Measurements from ENCODE around the gene PCCB. TPM values are rescaled to one million over a fixed set of nuclear protein-coding genes. Genes with fewer than 3 reads are reported as not detected.
"Not testable (repeated sequence)": the region's sequence is repeated elsewhere in the genome, so short reads cannot be mapped to it uniquely, and the experiment has no call there.

Gene PCCB
- total RNA-seq, 1 donor from 2014 or later: 23.9 TPM

DNA sequence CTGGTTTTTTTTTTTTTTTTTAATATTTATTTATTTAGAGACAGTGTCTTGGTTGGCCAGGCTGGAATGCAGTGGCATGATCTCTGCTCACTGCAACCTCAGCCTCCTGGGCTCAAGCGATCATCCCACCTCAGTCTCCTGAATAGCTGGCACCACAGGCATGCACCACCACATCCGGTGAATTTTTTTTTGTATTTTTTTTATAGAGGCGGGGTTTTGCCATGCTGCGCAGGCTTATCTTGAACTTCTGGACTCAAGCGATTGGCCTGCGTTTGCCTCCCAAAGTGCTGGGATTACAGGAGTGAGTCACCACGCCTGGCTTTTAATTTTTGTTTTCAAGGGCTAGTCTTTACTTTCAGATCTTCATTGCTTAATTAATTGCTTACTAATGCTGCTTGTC, 13.1 kb downstream of the PCCB start:
- no peak for DNase-seq

DNA sequence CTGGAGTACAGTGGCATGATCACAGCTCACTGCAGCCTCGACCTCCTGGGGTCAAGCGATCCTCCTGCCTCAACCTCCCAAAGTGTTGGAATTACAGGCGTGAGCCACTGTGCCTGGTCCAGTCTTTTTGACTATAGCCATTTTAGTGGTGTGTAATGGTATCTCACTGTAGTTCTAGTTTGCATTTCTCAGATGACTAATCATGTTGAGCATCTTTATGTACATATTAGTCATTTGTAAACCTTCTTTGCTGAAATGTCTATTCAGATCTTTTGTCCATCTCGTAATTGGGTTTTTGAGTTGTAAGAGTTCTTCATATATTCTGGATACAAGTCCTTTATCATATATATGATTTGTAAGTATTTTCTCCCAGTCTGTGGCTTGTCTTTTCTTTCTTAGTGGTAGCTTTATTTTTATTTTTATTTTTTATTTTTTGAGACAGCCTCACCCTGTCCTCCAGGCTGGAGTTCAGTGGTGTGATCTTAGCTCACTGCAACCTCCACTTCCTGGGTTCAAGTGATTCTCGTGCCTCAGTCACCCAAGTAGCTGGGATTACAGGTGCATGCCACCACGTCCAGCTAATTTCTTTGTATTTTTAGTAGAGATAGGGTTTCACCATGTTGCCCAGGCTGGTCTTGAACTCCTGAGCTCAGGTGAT, 16.5 kb downstream of the PCCB start:
- DNase-seq: not testable (repeated sequence)

DNA sequence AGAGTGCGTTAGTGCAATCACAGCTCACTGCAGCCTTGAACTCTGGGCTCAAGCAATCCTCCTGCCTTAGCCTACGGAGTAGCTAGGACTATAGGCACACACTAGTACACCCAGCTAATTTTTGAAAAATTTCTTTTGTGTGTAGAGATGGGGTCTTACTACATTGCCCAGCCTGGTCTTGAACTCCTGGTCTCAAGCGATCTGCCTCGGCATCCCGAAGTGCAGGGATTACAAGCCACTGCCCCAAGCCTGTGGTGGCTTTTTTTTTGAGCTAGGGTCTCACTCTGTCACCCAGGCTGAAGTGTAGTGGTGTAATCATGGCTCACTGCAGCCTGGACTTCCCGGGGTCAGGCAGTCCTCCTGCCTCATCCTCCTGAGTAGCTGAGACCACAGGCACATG, 17.1 kb downstream of the PCCB start:
- no peak for DNase-seq

DNA sequence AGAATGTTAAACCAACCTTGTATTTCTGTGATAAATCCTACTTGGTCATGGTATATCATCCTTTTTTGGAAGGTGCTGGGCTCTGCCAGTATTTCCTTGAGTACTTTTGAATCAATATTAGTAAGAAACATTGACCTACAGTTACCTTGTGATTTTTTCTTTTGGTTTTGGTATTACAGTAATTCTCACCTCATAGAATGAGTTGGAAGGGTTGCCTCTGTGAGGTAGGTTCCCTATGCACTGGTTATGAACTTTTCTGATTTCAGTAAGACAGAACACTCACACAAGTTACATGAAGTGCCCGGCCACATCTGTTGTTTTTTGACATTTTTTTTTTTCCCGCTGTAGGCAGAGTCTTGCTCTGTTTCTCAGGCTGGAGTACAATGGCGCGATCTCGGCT, 20.0 kb downstream of the PCCB start:
- DNase-seq: no peak

DNA sequence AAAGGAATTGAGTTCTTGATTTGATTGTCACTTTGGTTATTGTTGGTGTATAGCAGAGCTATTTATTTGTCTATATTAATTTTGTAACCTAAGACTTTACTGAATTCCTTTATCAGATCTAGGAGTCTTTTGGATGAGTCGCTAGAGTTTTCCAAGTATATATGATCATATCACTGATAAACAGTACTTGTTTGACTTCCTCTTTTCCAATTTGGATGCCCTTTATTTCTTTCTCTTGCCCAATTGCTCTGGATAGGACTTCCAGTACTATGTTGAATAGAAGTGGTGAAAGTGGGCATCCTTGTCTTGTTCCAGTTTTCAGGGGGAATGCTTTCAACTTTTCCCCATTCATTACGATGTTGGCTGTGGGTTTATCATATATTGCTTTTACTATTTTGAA, 21.5 kb downstream of the PCCB start:
- not testable (repeated sequence) for DNase-seq

DNA sequence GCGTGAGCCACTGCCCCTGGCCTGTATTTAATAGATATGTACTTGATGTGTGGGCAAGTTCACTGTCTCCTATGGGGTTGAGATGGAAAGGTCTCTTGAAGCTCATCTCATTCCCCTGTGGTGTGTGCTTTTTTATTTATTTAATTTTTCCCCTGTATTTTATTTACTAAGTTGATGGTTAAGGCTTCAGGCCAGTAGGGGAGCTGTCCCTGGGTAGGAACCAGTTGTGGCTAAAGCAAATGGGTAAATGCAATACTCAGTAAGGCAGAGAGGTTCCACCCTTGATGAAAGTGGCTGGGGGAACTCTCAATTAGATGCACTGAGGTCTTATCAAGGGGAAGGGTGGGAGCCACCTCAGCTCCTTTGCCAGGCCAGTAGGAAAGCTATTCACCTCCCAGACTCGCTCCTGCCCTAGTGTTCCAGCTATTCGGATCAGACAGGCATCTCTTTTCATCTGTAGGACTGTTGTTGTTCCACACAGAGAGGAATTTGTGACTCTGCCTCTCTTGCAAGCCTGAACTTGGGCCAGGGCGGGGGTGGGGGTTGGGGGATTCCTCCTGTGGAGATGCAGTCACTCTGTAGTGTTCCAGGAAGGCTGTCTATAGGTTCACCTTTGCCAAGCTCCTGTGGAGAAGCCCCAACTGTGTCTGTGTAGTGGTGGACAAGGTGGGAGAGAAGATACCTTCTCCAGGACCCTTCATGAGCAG, 26.1 kb downstream of the PCCB start:
- DNase-seq: no peak

DNA sequence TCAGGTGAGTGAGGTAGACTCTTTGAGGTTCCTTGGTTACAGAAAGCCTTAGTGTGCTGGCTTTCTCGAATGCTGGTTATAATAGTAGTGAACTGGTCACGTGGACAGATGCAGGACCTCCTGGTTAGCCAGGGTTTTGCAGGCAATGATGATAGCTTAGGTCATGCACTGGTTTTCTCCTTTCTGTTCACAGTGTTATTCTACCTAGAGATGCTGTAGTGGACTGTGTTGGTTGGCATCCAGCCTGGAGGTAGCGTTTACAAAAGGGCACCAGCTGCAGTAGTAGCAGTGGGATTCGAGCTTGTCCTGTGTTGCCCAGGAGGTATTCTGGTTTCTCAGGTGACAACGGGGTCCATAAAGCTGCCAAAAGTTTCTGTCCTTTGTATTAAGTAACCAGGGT, 27.0 kb downstream of the PCCB start:
- DNase-seq: no peak

DNA sequence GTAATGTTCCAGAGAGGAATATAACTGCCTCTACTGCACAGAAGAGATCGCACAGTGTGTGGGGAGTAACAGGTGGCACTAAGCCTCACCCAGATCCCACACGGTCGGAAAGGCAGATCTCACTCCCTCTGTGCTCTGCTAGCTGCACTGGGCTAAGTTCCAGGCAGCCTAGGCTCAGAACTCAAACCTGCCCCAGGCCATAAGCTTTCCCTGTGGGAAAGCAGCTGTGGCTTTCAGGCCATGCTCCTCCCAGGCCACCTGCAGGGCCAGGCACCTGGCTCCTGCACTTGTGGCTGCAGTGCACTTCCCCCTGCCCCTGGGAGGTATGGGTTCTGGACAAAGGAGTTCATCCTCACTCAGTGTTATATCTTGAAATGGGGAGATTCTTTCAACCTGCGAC, 27.5 kb downstream of the PCCB start:
- DNase-seq: no peak

DNA sequence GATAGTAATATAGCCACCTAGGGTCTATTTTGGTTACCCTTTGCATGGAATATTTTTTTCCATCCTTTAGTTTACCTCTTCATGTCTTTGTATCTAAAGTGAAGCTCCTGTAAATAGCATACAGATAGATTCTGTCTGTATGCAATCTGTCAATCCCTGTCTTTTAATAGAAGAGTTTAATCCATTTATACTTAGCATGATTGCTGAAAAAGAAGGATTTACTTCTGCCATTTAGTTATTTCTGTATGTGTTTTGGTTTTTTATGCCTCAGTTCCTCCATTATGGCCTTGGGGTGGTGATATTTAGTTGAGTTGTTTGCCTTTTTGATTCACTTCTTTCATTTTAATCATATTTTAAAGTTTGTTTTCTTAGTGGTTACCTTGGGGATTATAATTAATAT, 29.0 kb downstream of the PCCB start:
- DNase-seq: no peak

DNA sequence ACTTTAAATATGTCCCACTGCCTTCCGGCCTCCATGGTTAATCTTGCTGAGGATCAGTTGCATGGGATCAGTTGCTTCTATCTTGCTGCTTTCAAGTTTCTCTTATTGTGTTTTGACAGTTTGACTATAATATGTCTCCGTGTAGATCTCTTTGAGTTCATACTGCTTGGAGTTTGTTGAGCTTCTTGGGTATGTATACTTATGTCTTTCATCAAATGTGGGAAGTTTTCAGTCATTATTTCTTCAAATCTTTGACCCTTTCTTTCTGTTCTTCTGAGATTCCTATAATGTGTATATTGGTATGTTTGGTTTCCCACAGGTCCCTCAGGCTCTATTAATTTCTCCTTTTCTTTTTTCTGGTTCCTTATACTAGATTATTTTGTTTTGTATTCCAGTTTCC, 30.8 kb downstream of the PCCB start:
- no peak for DNase-seq

DNA sequence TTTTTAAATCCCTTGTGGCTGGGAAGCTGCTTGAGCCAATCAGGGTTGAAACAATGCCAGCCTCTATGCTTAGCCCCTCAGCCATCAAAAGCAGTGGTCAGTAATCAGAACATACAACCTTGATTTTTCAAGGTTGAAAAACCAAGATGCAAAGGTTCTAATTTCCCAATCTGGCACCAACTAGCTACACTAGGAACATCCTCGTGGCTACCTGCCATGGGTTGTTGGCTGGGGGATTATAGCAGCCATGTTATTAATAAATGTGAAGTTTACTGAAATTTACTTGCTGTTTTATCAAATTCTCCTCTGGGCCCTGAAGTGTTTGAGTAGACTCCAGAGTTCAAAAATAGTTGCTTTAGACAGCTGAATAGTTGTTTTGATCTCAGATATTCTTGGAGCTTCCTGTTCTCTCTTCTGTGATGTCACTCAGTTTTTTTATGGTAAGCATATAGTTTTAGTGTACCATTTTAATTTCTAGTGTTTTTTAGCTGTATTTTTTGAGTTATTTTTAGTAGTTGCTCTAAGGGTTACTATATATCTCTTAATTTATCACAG, 31.9 kb downstream of the PCCB start:
- DNase-seq: no peak

DNA sequence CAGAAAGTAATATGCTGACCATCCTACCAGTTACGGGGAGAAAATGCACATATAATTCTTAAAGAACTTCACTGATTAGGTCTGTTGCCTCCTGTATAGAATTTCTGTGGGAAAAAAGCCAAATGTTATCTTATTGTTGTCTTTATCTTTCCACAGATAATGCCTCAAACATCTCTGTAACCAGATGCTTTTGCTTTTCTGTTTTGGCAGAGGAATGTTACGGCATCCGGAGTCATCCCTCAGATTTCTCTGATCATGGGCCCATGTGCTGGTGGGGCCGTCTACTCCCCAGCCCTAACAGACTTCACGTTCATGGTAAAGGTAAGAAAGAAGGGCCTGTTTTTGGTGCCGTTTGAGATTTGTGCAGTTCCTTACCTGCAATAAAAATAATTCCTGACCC, 33.5 kb downstream of the PCCB start:
- no peak for DNase-seq

DNA sequence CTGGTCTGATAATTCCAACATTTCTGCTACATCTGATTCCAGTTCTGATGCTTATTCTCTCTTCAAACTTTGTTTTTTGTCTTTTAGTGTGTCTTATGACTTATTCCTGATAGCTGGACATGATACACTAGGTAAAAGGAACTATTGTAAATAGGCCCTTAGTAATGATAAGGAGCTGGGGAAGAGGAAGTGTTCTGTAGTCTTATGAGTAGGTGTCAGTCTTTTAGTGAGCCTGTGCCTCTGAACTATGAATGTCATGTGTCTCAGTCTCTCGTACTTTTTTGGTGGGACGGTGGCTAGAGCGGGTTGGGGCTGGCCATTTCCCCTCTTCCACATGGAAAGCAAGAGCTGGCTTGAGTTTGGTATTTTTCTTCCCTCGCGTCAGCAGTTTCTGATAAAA, 41.2 kb downstream of the PCCB start:
- DNase-seq: no peak

DNA sequence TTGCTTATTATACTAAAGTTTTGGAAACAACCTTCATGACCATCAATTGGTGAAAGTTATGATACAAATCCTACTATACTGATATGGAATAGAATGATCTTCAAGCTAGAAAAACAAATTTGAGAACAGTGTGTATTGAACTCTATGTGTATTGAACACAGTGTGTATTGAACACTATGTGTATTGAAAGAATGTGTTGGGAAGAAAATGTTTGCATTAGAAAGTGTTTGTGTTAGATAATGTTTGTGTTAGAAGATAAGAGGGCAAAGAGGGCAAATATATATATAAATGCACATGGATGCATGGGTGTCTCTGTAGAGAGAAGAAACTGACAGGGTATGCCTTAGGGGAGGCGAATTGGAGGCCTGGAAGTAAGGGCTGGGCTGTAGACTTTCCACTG, 42.4 kb downstream of the PCCB start:
- no peak for DNase-seq

DNA sequence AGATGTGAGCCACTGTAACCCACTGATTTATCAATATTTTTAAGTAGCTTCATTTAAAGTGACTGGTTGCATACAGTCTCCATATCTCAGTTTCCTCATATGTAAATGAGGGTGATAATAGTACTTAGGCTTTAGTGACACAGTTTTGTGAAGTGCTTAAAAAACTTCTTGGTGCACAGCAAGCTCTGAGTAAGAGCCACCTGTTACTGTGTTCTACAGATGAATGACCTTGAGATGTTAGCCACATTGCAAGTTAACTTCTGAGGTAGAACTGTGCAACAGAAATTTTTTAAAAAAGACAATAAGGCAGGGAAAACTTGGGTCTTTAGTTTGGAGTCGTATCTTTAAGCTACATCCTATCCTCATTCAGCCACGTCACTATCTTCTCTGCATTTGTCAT, 43.1 kb downstream of the PCCB start:
- DNase-seq: no peak

DNA sequence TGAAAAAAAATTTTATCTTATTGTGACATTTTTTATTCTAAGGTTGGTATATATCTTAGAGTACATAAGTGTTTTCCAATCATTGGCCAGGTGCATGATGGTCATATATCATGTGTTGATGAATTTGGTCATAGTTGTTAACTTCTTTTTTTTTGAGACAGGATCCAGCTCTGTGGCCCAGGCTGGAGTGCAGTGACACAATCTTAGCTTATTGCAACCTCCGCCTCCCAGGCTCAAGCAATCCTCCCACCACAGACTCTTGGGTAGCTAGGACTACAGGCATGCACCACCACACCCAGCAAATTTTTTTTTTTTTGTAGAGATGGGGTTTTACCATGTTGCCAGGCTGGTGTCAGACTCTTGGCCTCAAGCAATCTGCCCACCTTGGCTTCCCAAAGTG, 44.0 kb downstream of the PCCB start:
- no peak for DNase-seq

DNA sequence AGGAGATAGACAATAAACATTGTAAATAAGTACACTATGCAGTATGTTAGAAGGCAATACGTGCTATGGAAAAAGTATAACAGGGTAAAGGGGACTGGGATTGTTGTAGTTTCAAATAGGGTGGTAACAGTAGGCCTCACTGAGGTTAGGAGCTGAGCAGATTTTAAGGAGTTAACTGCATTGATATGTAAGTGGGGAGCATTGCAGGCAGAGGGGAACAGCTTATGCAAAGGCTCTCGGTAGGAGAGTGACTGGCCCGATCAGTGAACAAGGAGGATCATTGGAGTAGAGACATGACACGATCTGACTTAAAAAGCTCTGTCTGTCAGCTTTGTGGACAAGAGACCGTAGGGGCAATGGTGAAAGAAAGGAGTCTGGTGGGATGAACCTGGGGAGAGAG, 46.8 kb downstream of the PCCB start:
- no peak for DNase-seq

DNA sequence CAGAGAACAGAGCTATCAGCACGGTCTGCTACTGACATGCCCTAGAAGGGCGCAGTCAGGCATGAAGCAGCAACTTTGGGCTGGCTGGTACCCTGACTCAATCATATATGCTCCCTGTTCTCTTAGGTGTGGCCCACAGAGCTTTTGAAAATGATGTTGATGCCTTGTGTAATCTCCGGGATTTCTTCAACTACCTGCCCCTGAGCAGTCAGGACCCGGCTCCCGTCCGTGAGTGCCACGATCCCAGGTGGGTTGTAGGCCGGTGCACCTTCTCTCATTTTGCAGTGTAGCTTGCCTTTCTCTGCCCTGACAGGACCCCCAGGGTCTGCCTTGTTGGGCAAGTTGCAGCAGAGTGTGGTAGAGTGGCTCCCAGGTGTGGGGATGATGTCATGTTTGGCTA, 47.7 kb downstream of the PCCB start:
- DNase-seq: no peak

DNA sequence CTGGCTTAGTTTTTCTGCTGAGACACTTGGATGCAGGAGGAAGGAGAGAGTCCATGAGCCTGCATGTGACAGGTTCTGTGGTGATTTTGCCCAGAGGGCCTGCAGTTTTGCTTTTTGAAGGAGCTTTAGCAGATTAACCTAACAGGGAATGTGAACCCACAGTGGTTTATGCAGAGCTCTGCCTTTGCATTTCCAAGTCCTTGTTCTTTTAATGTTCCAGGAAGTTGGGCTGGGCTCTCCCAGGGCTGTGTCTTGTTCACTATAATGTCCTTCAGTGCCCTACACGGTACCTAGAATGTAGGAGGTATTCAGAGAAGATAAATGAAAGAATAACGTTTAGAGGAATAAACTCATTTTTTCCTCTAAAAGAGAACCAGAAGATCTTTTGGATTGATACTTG, 50.3 kb downstream of the PCCB start:
- no peak for DNase-seq

DNA sequence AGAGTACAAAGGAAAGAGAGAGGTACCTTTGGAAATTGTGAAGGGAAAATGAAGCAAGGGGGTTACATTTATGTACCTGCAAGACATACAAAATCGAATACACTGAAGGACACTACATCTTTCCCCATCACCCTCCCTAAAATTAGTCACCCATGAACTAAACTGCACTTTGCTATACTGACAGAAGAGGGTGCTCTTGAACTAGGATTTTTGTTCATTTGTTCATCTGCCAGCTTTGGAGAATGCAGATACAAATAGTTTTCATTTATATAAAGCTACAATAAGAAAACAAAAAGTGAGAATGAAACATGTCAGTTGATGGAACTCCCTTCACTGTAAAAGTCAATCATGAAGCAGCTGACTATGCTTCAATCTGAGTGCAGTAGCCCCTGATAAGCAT, 55.7 kb downstream of the PCCB start:
- no peak for DNase-seq

DNA sequence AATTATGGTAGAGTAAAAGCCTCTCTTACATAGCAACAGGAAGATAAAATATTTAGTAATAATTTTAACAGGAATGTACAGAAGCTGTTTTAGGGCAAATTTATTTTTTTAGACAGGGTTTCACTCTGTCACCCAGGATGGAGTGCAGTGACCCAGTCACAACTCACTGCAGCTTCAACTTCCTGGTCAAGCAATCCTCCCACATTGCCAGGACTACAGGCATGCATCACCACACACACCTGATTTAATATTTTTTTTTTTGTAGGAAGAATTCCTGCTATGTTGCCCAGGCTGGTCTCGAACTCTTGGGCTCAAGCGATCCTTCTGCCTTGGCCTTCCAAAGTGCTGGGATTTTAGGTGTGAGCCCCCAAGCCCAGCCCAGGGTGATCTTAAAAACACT, 61.1 kb downstream of the PCCB start:
- DNase-seq: no peak

DNA sequence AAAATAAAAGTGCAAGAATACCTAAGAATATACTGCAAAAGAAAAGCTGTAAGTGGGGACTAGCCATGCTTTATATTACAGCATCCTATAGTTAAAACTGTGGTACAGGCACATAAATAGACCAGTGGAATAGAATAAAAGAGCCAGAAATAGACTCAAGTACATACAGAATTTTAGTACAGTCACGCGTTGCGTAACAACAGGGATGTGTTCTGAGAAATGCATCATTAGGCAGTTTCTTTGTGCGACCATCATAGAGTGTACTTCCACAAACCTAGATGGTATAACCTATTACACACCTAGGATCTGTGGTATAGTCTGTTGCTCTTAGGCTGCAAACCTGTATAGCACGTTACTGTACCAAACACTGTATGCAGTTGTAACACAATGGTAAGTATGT, 61.8 kb downstream of the PCCB start:
- DNase-seq: no peak

DNA sequence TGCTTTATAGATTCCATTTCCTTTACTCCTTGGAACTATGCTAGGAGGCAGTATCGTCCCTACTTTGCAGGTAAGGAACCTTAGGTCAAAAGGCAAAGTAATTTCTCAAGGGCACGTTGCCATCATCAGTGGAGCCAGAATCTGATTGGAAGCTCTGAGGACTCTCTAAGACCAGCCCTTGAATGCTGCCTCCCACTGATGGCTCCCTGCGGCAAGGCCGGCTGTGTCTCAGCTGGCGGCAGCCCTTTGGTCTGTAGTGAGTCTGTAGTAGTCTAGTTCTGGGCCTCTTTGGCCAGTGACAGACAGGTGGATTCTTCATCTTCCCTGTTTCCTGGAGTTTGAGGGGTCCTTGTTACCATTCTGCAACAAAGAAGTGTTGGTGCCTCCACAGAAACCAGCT, 76.2 kb downstream of the PCCB start:
- DNase-seq: no peak

DNA sequence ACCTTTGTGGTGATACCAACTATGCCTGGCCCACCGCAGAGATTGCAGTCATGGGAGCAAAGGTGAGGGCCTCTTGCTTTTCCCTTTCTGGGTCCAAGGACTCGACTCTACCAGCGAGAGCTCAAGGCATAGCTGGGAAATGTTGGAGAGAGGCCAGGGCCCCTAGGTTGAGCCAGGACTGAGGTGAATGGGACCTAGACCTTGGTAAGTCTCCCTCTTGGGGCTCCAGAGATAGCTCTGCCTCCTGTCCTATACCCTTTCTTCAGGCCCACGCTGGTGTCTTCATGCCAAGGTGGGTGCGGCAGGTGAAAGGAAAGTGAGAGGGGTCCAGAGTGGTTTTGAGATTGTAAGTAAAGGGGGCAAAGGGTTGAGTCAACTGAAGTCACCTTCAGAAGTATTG, 77.5 kb downstream of the PCCB start:
- no peak for DNase-seq
